GM10266 (cell line): ENCODE data around the gene AKAP8L.

Experiments used
- DNase-seq: peaks from one replicate; pipeline ENCODE4 v3.0.0; 2012; ENCODE audit errors: extremely low spot score
- CTCF ChIP-seq: IDR thresholded peaks from 2 replicates; pipeline ENCODE4 v1.5.1; 2012; ENCODE audit warnings: mild to moderate bottlenecking, low read depth; ENCODE audit not compliant: control insufficient read depth, insufficient read depth; ENCODE audit errors: missing control alignments

Gene AKAP8L

DNA sequence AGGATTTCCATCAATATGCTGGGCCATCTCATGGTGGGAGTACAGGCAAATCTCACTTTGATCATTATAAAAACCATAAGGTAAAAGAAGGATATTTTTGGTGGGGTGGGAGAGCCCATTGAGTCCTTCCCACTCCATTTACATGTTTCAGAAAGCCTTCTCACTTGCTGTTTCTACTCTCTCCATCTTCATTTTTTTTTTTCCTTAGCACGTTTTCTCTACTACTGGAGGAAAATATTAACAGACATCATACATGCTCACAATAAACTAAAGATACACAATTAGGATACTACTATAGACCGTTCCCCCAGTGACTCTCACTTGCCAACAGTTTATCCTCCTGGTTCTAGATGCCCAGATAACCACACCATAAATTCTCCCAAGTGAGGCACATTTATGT is 37.4 kb downstream of the AKAP8L start:
- TF ChIP-seq CTCF, result no peak
- DNase-seq, result no peak

DNA sequence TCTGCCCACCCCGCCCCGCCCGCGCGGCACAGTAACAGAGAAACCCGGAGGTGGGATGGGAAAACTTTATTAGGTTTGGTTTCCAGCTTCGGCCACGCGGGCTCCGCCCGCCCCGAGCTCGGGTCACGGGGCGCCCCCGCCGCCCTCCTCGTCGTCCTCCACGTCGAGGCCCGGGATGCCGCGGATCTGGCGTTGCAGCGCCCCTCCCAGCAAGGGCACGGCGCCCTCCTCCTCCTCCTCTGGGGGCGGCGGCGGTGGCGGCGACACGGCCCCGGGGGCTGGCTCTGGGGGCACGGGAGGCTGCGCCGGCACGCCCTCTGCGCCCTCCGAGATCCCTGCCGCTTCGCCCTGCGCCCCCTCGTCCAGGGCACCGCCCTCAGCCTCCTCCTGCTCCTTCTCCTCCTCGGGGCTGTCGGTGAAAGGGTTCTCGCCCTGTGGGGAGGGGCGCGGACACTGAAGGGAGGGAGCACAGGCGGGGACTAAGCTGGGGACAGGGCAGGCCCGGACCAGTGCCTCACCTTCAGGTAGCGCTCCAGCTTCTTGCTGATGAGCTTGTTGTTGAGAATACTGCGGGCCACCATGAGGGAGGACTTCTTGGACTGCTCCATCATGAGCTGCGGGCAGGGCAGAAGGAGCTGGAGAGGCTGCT is 38.7 kb downstream of the AKAP8L start:
- TF ChIP-seq CTCF, result no peak
- DNase-seq, result peak; percentile 69

DNA sequence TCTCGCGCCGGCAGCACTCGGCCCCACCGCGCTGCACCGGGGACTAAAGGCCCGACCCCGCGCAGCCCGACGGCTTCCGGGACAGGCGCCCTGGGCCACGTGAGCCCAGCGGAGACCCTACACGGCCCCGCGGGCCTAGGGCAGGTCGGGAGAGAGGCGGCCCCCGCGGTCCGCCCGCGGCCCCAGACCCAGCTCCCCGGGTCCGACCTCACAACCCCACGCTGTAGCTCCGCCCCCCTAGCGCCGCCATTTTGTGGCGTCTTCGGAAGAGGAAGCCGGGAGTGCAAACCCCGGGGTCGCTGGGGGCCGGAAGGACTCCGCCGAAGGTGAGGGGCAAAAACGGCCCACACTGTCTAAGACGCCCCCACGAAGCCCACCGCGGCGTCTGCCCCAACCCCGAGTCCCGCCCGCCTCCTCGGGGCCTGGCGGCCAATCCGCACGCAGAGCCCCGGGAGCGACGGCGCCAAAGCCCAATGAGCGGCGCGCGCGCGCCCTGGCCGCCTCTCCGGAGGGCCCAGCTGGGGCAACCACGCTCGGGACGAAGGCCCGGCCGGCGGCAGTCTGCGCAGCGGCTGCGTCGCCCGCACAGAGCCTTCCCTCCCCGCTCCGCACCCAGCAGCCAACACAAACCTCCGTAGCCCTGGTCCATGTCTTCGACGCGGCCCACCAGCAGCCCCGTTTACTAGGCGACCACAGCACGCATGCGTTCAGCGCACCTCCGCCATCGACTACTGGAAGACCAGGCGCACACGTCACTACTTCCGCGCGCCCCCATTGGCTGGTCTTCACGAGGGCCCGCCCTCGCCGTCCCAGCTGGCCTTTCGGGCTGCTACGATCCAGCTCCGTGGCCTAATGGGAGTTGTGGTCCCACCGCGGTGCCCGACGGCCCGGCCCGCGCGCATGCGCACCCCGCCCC is 39.4 kb downstream of the AKAP8L start, which contains the start of gene AKAP8:
TSS of gene AKAP8 (minus strand) at position 705 of the 916 bp plus-strand sequence. CDS start at position 649, 56 bp downstream.
- peak; percentile 100 for DNase-seq
- no peak for TF ChIP-seq CTCF

- no peak for TF ChIP-seq CTCF
- peak; percentile 82 for DNase-seq
These were observed 40.2 kb downstream of the AKAP8L start for GRCh38 chr19:15378534-15379082.

DNA sequence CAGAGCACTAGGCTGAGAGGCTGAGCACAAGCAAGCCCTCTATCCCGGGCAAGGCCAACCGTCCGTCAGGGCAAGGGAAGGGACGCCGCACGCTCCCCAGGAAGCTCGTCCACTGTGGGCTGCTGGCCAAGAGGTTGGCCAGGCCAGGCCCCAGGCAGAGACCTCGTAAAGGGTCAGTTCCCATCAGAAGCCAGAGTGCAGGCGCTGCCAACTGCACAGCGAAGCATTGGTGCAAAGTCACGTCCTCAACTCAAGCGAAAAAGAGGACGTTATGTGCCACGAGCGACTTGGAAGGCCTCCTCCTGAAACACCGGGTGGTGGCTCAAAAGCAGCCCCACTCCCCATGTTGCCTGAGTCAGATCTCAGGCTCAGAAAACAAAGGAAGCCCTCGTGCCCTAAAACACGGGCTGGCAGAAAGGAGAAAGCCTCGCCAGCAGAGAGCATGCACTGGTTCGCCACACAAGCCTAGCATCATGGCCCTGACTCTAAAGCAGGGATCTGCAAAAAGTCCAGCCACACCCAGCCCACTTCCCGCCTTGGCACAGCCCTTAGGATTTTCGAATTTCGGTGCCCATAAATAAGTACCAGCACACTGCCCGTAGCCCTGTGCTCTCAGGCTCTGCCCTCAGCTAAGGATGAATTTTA is 43.9 kb downstream of the AKAP8L start:
- no peak for DNase-seq
- no peak for TF ChIP-seq CTCF

GRCh38 chr19:15374105-15374651 is 44.6 kb downstream of the AKAP8L start:
- no peak for TF ChIP-seq CTCF
- DNase-seq, result no peak
